Measurements from ENCODE around the gene GPATCH2L.

Gene GPATCH2L

GRCh38 chr14:76259029-76259735 lies 107.5 kb downstream of the GPATCH2L start:
- DNase-seq, result no peak

GRCh38 chr14:76260749-76261148 lies 109.0 kb downstream of the GPATCH2L start:
- no peak for DNase-seq

- DNase-seq, result no peak
Observed at GRCh38 chr14:76261371-76261811, 109.7 kb downstream of the GPATCH2L start.

- no peak for DNase-seq
Observed at GRCh38 chr14:76262641-76263040, 110.9 kb downstream of the GPATCH2L start.

Data from NCI-H1092 treated with DMSO at 0.1 percent for 48 hours (cell line).